H1 (cell line): ENCODE data around the gene RRBP1. TPM values are rescaled to one million over a fixed set of nuclear protein-coding genes. Genes with fewer than 3 reads are reported as not detected.
A peak's percentile ranks its signal among the peaks of the same experiment; 100 is the strongest.

Experiments
- CHD1 ChIP-seq: IDR thresholded peaks from 2 replicates; pipeline ENCODE4 v1.6.1; 2012; ENCODE audit warnings: low read depth, low read length, improper control_type of control experiment
- CHD2 ChIP-seq: IDR thresholded peaks from 2 replicates; pipeline ENCODE4 v1.6.1; 2012; ENCODE audit warnings: low read length, improper control_type of control experiment
- CHD7 ChIP-seq: fragments of 300-600 bp; sonication (generic); IDR thresholded peaks from 2 replicates; pipeline ENCODE4 v1.7.1; 2012; ENCODE audit warnings: low read length, moderate library complexity, mild to moderate bottlenecking, inconsistent platforms; ENCODE audit not compliant: insufficient replicate concordance
- PHF8 ChIP-seq: fragments of 200-600 bp; sonication (generic); conservative IDR thresholded peaks from 2 replicates; pipeline ENCODE4 v1.7.1; 2012; ENCODE audit warnings: low read depth, mild to moderate bottlenecking, inconsistent platforms, low read length, moderate library complexity
- SAP30 ChIP-seq: fragments of 300-600 bp; sonication (generic); IDR thresholded peaks from 2 replicates; pipeline ENCODE4 v1.7.1; 2012; ENCODE audit warnings: low read length, moderate library complexity, mild to moderate bottlenecking, inconsistent platforms; ENCODE audit not compliant: insufficient read depth, insufficient replicate concordance
- SIRT6 ChIP-seq: IDR thresholded peaks from one replicate; pipeline ENCODE4 v1.7.1; 2012; ENCODE audit warnings: low read length, inconsistent platforms
- SIX5 ChIP-seq: IDR thresholded peaks from 2 replicates; pipeline ENCODE4 v1.6.1; 2011; ENCODE audit warnings: mild to moderate bottlenecking, low read depth, low read length
- SP1 ChIP-seq: IDR thresholded peaks from 2 replicates; pipeline ENCODE4 v1.6.1; 2011; ENCODE audit warnings: low read depth, low read length
- SRF ChIP-seq: IDR thresholded peaks from 2 replicates; pipeline ENCODE4 v1.6.1; 2011; ENCODE audit warnings: mild to moderate bottlenecking, low read depth, low read length, moderate library complexity
- YY1 ChIP-seq: IDR thresholded peaks from 2 replicates; pipeline ENCODE4 v1.6.1; 2011; ENCODE audit warnings: low read depth, mild to moderate bottlenecking, low read length
- ZNF274 ChIP-seq: IDR thresholded peaks from 2 replicates; pipeline ENCODE4 v1.7.0; 2012; ENCODE audit warnings: low read length, borderline replicate concordance; ENCODE audit errors: extremely low read depth
- polyA plus RNA-seq, 7 experiments: library from polyadenylated mRNA; depleted of rRNA in 3 of 7; stranded (reverse) in 5 of 7; unstranded in 2 of 7; fragments of >200 nt in 5 of 7; fragments of 200-250 nt in 2 of 7; gene quantifications; 1 replicate in 5 of 7; 2 replicates in 1 of 7; 4 replicates in 1 of 7; pipeline versions ENCODE4 v1.2.1 to v1.2.3, GENCODE V29; 2011 to 2013; ENCODE audit warnings: missing spikeins in 2 of 7, mixed read lengths in 2 of 7
- total RNA-seq: library from RNA; stranded (reverse); fragmentation: NEBNext Ultra II Directional; extraction: Animal tissue kit (Norgen Biotek cat#: 25700); gene quantifications from 2 replicates; pipeline ENCODE4 v1.2.1, GENCODE V29; 2021

RRBP1 gene
- total and polyA plus RNA-seq, 2 of the 8 experiments (the other 6 are each of a cell fraction or from before 2014, with no cell fraction given): 15.9 to 157 TPM

- TF ChIP-seq SP1: peak; percentile 96
- no peak for TF ChIP-seq SRF
- TF ChIP-seq ZNF274: no peak
- no peak for TF ChIP-seq CHD1
- peak; percentile 93 for TF ChIP-seq CHD2
- peak; percentile 84 for TF ChIP-seq YY1
- TF ChIP-seq PHF8: peak; percentile 67
- no peak for TF ChIP-seq SIX5
- no peak for TF ChIP-seq SIRT6
- TF ChIP-seq SAP30: no peak
- TF ChIP-seq CHD7: no peak
Measured at GRCh38 chr20:17682103-17682888, at the start of gene RRBP1 (continued).
